BLaER1 treated with 17β-estradiol and CSF1 and Interleukin-3, amounts not matched to agents 10 nM and 100 nM (cell line): ENCODE measurements around the gene MAPK12.
"Not testable (repeated sequence)": the region's sequence is repeated elsewhere in the genome, so short reads cannot be mapped to it uniquely, and the experiment has no call there.

ENCODE experiments used
- H3K27ac ChIP-seq, 11 experiments: shearing (Covaris generic); formaldehyde crosslinking; 2 replicates each; pipeline ENCODE4 v1.8.1; 2022
- H3K27me3 ChIP-seq, 11 experiments: shearing (Covaris generic); formaldehyde crosslinking; 2 replicates each; pipeline ENCODE4 v1.8.1; 2022
- H3K36me3 ChIP-seq, 11 experiments: shearing (Covaris generic); formaldehyde crosslinking; 2 replicates each; pipeline ENCODE4 v1.8.1; 2022
- H3K4me1 ChIP-seq, 10 experiments: shearing (Covaris generic); formaldehyde crosslinking; 2 replicates each; pipeline ENCODE4 v1.8.1; 2022
- H3K4me2 ChIP-seq, 11 experiments: shearing (Covaris generic); formaldehyde crosslinking; 2 replicates each; pipeline ENCODE4 v1.8.1; 2022
- H3K4me3 ChIP-seq, 10 experiments: shearing (Covaris generic); formaldehyde crosslinking; 2 replicates each; pipeline ENCODE4 v1.8.1; 2022
- H3K9ac ChIP-seq, 11 experiments: shearing (Covaris generic); formaldehyde crosslinking; 2 replicates each; pipeline ENCODE4 v1.8.1; 2022
- H3K9me3 ChIP-seq, 11 experiments: shearing (Covaris generic); formaldehyde crosslinking; replicated peaks in 1 of 11; 2 replicates each; pipeline ENCODE4 v1.8.1; 2022
- H4K20me1 ChIP-seq, 11 experiments: shearing (Covaris generic); formaldehyde crosslinking; 2 replicates each; pipeline ENCODE4 v1.8.1; 2022
- Cebpa-rat ChIP-seq, 11 experiments: shearing (Covaris generic); IDR thresholded peaks; 2 replicates each; pipeline ENCODE4 v1.8.1; 2022

The MAPK12 gene

DNA sequence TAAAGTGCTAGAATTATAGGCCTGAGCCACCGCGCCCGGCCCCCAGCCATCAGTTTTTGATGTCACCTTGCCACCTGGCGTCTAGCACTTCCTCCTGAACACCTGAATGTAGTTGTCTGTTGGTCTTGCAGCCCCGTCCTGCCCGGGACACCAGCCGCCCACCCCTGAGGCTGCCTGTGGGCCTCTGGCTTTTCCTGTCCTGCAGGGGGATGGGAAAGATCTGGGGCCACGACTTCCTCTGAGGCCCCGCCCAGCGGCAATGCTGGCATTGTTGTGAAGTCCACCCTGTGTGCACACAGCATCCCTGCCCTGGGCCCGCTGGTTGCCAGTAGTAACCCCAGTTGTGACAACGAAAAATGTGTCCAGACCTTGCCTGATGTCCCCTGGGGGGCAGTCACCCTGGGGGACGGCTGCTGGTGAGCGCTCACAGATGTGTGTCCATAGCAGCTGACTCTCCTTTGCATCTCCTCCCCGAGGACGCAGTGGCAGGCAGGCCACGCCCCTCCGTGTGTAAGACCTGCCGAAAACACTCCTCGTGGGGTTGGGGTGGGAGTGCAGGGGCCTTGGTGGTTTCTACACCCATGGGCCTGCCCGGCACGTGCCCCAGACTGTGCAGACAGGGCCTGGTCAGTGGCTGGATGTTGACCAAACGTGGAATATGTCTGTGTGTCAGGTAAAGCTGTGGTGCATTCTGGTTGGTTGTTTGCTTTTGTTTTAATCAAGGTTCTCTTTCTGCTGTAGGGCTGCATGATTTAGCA is 53.9 kb downstream of the MAPK12 start:
- H4K20me1 ChIP-seq: peaks cover 89 to 100% (median 97%) of the 10 kb centered on the region in 11 experiments
- peak overlapping the region; percentile 68 to 96 (median 79) for H3K4me2 ChIP-seq
- peaks cover 51 to 87% (median 60%) of the 10 kb centered on the region in 11 experiments for H3K36me3 ChIP-seq

DNA sequence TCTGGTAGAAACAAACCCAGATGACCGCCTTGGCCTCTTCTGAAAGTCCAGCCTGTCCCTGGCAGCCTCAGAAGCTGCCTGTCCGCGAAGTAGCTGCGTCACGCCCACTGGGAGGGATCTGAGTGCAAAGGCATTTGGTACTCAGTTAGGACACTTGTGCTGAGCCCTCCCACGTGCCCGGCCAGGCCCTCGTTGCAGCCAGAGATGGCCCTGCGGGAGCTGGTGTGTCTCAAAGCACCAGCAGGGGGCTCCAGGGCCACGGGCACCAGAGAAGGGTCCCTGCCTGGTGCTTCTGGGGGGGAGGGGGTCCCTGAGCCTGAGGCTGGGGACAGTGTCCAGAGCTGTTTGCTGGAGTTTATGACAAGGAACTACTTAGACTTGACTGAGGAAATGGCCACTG is 54.9 kb downstream of the MAPK12 start:
- Histone ChIP-seq H3K27ac (peak overlapping the region in 9 of 11 experiments; percentile 4 to 74 (median 23); a peak in 13 of 22 replicates), H3K9me3 (peaks cover 0 to 7% (median 0%) of the 10 kb centered on the region in 11 experiments; a peak in 5 of 22 replicates), H3K27me3 (no peaks in the 10 kb centered on the region), H3K4me1 (peaks cover 54 to 88% (median 79%) of the 10 kb centered on the region in 10 experiments), H3K4me2 (peak overlapping the region; percentile 68 to 96 (median 79)), H3K9ac (peak overlapping the region in 7 of 11 experiments; percentile 17 to 68 (median 47); a peak in 10 of 22 replicates), H3K4me3 (no peak overlapping the region), H3K36me3 (peaks cover 42 to 78% (median 54%) of the 10 kb centered on the region in 11 experiments), H4K20me1 (peaks cover 89 to 100% (median 97%) of the 10 kb centered on the region in 11 experiments)
- no peak for TF ChIP-seq Cebpa-rat (IDR thresholded peaks at IDR 0.05)

More for the DNA sequence above, 53.9 kb downstream of the MAPK12 start:
- Histone ChIP-seq H3K9ac (peak overlapping the region in 7 of 11 experiments; percentile 23 to 68 (median 47); a peak in 13 of 22 replicates), H3K27me3 (no peaks in the 10 kb centered on the region), H3K4me3 (0 out of 20 replicates have a peak overlapping the region, but pooled peaks of 1 of the 10 experiments have one; percentile 11), H3K9me3 (peaks cover 0 to 7% (median 0%) of the 10 kb centered on the region in 11 experiments; a peak in 5 of 22 replicates), H3K4me1 (peaks cover 48 to 78% (median 70%) of the 10 kb centered on the region in 10 experiments), H3K27ac (peak overlapping the region in 9 of 11 experiments; percentile 4 to 74 (median 23); a peak in 13 of 22 replicates)
- TF ChIP-seq Cebpa-rat (IDR thresholded peaks at IDR 0.05): no peak; a peak in 1 of 22 replicates

DNA sequence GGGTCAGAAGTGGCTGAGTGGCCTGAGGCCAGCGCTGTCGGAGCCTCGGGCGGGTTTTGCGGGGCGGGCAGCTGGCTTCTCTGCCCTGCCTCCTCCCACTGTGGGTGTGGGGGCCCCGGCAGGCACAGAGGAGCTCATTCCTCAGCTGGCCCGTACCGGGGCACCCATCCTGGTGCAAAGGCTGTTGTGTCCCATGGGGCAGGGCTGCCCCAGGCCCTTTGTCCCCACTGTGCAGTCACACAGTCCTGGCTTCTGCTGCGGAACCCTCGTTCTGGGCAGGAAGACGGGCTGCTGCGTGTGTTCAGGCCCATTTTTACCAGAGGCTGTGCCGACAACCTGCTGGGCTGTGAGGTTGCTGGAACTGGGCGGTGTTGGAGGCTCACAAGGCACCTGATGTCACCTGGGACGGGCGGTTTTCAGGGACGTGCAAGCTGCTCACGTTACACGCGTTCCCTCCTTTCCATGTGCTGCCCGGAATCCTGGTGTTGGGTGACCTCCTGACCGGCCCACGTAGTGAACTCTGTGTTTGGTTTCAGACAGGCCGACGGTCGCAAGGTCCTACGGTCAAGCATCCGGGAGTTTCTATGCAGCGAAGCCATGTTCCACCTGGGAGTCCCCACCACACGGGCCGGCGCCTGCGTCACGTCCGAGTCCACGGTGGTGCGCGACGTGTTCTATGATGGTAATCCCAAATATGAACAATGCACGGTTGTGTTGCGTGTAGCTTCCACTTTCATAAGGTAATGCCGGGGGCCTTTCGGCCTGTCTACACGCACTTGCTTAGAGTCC is 55.5 kb downstream of the MAPK12 start:
- H4K20me1 ChIP-seq: peaks cover 85 to 100% (median 97%) of the 10 kb centered on the region in 11 experiments
- H3K4me3 ChIP-seq: no peak overlapping the region
- H3K4me2 ChIP-seq: peak overlapping the region; percentile 68 to 96 (median 79)
- H3K9me3 ChIP-seq: peaks cover 0 to 7% (median 0%) of the 10 kb centered on the region in 11 experiments; a peak in 5 of 22 replicates
- H3K27me3 ChIP-seq: no peaks in the 10 kb centered on the region
- peak overlapping the region in 6 of 11 experiments; percentile 36 to 68 (median 47); a peak in 12 of 22 replicates for H3K9ac ChIP-seq
- peaks cover 54 to 88% (median 80%) of the 10 kb centered on the region in 10 experiments for H3K4me1 ChIP-seq
- H3K36me3 ChIP-seq: peaks cover 35 to 71% (median 48%) of the 10 kb centered on the region in 11 experiments
- TF ChIP-seq Cebpa-rat (IDR thresholded peaks at IDR 0.05): no peak
- peak overlapping the region in 5 of 11 experiments; percentile 19 to 74 (median 53); a peak in 5 of 22 replicates for H3K27ac ChIP-seq

DNA sequence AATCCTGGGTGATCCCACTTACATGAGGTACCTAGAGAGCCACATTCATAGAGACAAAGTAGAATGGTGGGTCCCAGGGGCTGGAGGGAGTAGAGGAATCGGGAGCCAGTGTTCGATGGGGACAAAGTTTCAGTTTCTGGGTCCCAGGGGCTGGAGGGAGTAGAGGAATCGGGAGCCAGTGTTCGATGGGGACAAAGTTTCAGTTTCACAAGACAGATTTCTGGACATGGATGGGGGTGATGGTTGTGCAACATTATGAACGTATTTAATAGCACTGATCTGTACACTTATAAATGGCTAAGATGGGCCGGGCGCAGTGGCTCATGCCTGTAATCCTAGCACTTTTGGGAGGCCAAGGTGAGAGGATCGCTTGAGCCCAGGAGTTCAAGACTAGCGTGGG is 56.5 kb downstream of the MAPK12 start:
- not testable (repeated sequence) for H3K27me3 ChIP-seq, H3K9me3 ChIP-seq, H3K4me3 ChIP-seq
- Histone ChIP-seq H3K36me3 (peaks cover 26 to 62% (median 39%) of the 10 kb centered on the region in 11 experiments), H3K4me1 (peaks cover 56 to 89% (median 82%) of the 10 kb centered on the region in 10 experiments), H3K4me2 (peak overlapping the region; percentile 68 to 96 (median 82)), H3K9ac (peak overlapping the region in 7 of 11 experiments; percentile 6 to 68 (median 46); a peak in 8 of 22 replicates), H4K20me1 (peaks cover 77 to 94% (median 88%) of the 10 kb centered on the region in 11 experiments), H3K27ac (peak overlapping the region in 5 of 11 experiments; percentile 19 to 60 (median 51); a peak in 10 of 22 replicates)
- peak in 2 of 11 experiments; percentile 28 to 56; a peak in 1 of 22 replicates for TF ChIP-seq Cebpa-rat (IDR thresholded peaks at IDR 0.05)

DNA sequence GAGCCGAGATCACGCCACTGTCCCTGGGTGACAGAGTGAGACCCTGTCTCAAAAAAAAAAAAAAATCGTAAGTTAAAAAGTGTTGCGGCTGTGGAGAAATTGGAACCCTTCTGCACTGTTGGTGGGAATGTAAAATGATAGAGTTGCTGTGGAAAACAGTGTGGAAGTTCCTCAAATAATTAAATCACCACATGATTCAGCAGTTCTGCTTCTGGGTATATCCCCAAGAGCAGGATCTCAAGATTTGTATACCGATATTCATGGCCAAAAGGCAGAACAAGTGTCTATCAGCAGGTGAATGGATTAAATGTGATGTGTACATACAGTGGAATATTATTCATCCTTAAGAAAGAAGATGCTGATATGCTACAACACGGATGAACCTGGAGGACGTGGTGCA is 56.9 kb downstream of the MAPK12 start:
- Histone ChIP-seq H3K4me2 (peak overlapping the region; percentile 68 to 96 (median 82)), H3K4me3 (no peak overlapping the region), H3K27me3 (peaks cover 0 to 6% (median 0%) of the 10 kb centered on the region in 11 experiments; a peak in 2 of 22 replicates), H3K27ac (peak overlapping the region in 5 of 11 experiments; percentile 19 to 60 (median 51); a peak in 9 of 22 replicates), H3K36me3 (peaks cover 25 to 61% (median 38%) of the 10 kb centered on the region in 11 experiments), H4K20me1 (peaks cover 77 to 94% (median 88%) of the 10 kb centered on the region in 11 experiments), H3K9me3 (peaks cover 0 to 7% (median 0%) of the 10 kb centered on the region in 11 experiments; a peak in 5 of 22 replicates), H3K9ac (peak overlapping the region in 7 of 11 experiments; percentile 6 to 68 (median 46); a peak in 6 of 22 replicates), H3K4me1 (peaks cover 60 to 89% (median 82%) of the 10 kb centered on the region in 10 experiments)
- TF ChIP-seq Cebpa-rat (IDR thresholded peaks at IDR 0.05): no peak

DNA sequence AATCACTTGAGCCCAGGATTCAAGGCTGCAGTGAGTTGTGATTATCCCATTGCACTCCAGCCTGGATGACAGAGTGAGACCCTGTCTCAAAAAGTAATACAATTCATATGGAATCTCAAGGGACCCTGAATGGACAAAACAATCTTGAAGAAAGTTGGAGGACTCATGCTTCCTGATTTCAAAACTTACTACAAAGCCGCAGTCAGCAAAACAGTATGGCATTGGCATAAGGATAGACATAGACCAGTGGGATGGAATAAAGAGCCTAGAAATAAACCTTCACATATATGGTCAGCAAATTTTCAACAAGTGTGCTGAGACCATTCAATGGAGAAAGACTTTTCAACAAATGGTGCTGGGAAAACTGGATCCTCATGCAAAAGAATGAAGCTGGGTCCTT is 58.2 kb downstream of the MAPK12 start:
- Histone ChIP-seq H4K20me1 (peaks cover 77 to 94% (median 88%) of the 10 kb centered on the region in 11 experiments; a peak in 21 of 22 replicates), H3K27me3 (peaks cover 0 to 6% (median 0%) of the 10 kb centered on the region in 11 experiments; a peak in 3 of 22 replicates), H3K9ac (0 out of 22 replicates have a peak overlapping the region, but pooled peaks of 1 of the 11 experiments have one; percentile 95), H3K36me3 (peaks cover 33 to 64% (median 45%) of the 10 kb centered on the region in 11 experiments), H3K4me1 (peaks cover 62 to 89% (median 83%) of the 10 kb centered on the region in 10 experiments), H3K4me2 (peak overlapping the region in 10 of 11 experiments; percentile 68 to 100 (median 96); a peak in 12 of 22 replicates), H3K4me3 (no peak overlapping the region), H3K9me3 (peaks cover 0 to 7% (median 0%) of the 10 kb centered on the region in 11 experiments; a peak in 5 of 22 replicates), H3K27ac (no peak overlapping the region)
- no peak for TF ChIP-seq Cebpa-rat (IDR thresholded peaks at IDR 0.05)
